ENCODE measurements around the gene PRKD1. TPM values are rescaled to one million over a fixed set of nuclear protein-coding genes. Genes with fewer than 3 reads are reported as not detected.

The PRKD1 gene
- polyA plus RNA-seq, 4 donors = 1.9 to 16.2 (median 2.4) TPM

- 56 to 87% (median 64%) methylated on average over 2 of the region's 2 CpGs for WGBS, 3 donors
- Histone ChIP-seq H3K9me3 (ENCODE audit: control insufficient read depth in 2 of 2, insufficient read depth in 1 of 2, low read depth in 1 of 2, low read length in 1 of 2) (no peaks in the 10 kb centered on the region), H3K4me3 (ENCODE audit: low read depth in 1 of 3, low read length in 3 of 3) (no peak overlapping the region), H3K4me1 (ENCODE audit: control insufficient read depth in 3 of 3, insufficient read depth in 2 of 3, low read depth in 1 of 3, low read length in 2 of 3) (peaks cover 0 to 3% (median 0%) of the 10 kb centered on the region in 3 donors), H3K27me3 (ENCODE audit: control insufficient read depth in 3 of 3, insufficient read depth in 3 of 3, low read length in 3 of 3) (no peaks in the 10 kb centered on the region), H3K27ac (ENCODE audit: low read depth in 1 of 3, low read length in 2 of 3) (no peak overlapping the region), H3K36me3 (ENCODE audit: control insufficient read depth in 3 of 3, insufficient read depth in 2 of 3, low read depth in 1 of 3, low read length in 3 of 3) (no peaks in the 10 kb centered on the region)
- FAIRE-seq (no peak), DNase-seq (no peak)
Measured at GRCh38 chr14:29821242-29821641, 106.4 kb downstream of the PRKD1 start.

GRCh38 chr14:29820785-29821184, 106.9 kb downstream of the PRKD1 start:
- Histone ChIP-seq H3K27ac (ENCODE audit: low read depth in 1 of 3, low read length in 2 of 3) (no peak overlapping the region), H3K4me3 (ENCODE audit: low read depth in 1 of 3, low read length in 3 of 3) (no peak overlapping the region), H3K36me3 (ENCODE audit: control insufficient read depth in 3 of 3, insufficient read depth in 2 of 3, low read depth in 1 of 3, low read length in 3 of 3) (no peaks in the 10 kb centered on the region), H3K4me1 (ENCODE audit: control insufficient read depth in 3 of 3, insufficient read depth in 2 of 3, low read depth in 1 of 3, low read length in 2 of 3) (peaks cover 0 to 3% (median 0%) of the 10 kb centered on the region in 3 donors), H3K9me3 (ENCODE audit: control insufficient read depth in 2 of 2, insufficient read depth in 1 of 2, low read depth in 1 of 2, low read length in 1 of 2) (no peaks in the 10 kb centered on the region), H3K27me3 (ENCODE audit: control insufficient read depth in 3 of 3, insufficient read depth in 3 of 3, low read length in 3 of 3) (no peaks in the 10 kb centered on the region)
- FAIRE-seq (no peak), DNase-seq (no peak)
- 65 to 84% (median 82%) methylated on average over 1 of the region's 1 CpG for WGBS, 3 donors

GRCh38 chr14:29817767-29818405, 109.8 kb downstream of the PRKD1 start:
- Histone ChIP-seq H3K27ac (ENCODE audit: low read depth in 1 of 3, low read length in 2 of 3) (no peak overlapping the region), H3K4me1 (ENCODE audit: control insufficient read depth in 3 of 3, insufficient read depth in 2 of 3, low read depth in 1 of 3, low read length in 2 of 3) (peaks cover 0 to 4% (median 2%) of the 10 kb centered on the region in 3 donors), H3K9me3 (ENCODE audit: control insufficient read depth in 2 of 2, insufficient read depth in 1 of 2, low read depth in 1 of 2, low read length in 1 of 2) (no peaks in the 10 kb centered on the region), H3K36me3 (ENCODE audit: control insufficient read depth in 3 of 3, insufficient read depth in 2 of 3, low read depth in 1 of 3, low read length in 3 of 3) (no peaks in the 10 kb centered on the region), H3K4me3 (ENCODE audit: low read depth in 1 of 3, low read length in 3 of 3) (no peak overlapping the region), H3K27me3 (ENCODE audit: control insufficient read depth in 3 of 3, insufficient read depth in 3 of 3, low read length in 3 of 3) (no peaks in the 10 kb centered on the region)
- no peak for FAIRE-seq
- DNase-seq = no peak

- no peak for DNase-seq
- H3K36me3 ChIP-seq (ENCODE audit: control insufficient read depth in 3 of 3, insufficient read depth in 2 of 3, low read depth in 1 of 3, low read length in 3 of 3) = peaks cover 0 to 5% (median 0%) of the 10 kb centered on the region in 3 donors
- WGBS, 3 donors = 75 to 87% (median 80%) methylated on average over 4 of the region's 4 CpGs
- H3K4me3 ChIP-seq (ENCODE audit: low read depth in 1 of 3, low read length in 3 of 3) = no peak overlapping the region
- H3K4me1 ChIP-seq (ENCODE audit: control insufficient read depth in 3 of 3, insufficient read depth in 2 of 3, low read depth in 1 of 3, low read length in 2 of 3) = peaks cover 0 to 4% (median 2%) of the 10 kb centered on the region in 3 donors
- no peak overlapping the region for H3K27ac ChIP-seq (ENCODE audit: low read depth in 1 of 3, low read length in 2 of 3)
- H3K27me3 ChIP-seq (ENCODE audit: control insufficient read depth in 3 of 3, insufficient read depth in 3 of 3, low read length in 3 of 3) = no peaks in the 10 kb centered on the region
- peaks cover 0 to 5% of the 10 kb centered on the region in 2 donors for H3K9me3 ChIP-seq (ENCODE audit: control insufficient read depth in 2 of 2, insufficient read depth in 1 of 2, low read depth in 1 of 2, low read length in 1 of 2)
- FAIRE-seq = no peak
Measured at GRCh38 chr14:29815016-29815674, 112.5 kb downstream of the PRKD1 start.

- Histone ChIP-seq H3K9me3 (ENCODE audit: control insufficient read depth in 2 of 2, insufficient read depth in 1 of 2, low read depth in 1 of 2, low read length in 1 of 2) (peaks cover 0 to 5% of the 10 kb centered on the region in 2 donors), H3K4me3 (ENCODE audit: low read depth in 1 of 3, low read length in 3 of 3) (no peak overlapping the region), H3K4me1 (ENCODE audit: control insufficient read depth in 3 of 3, insufficient read depth in 2 of 3, low read depth in 1 of 3, low read length in 2 of 3) (peaks cover 0 to 4% (median 2%) of the 10 kb centered on the region in 3 donors), H3K36me3 (ENCODE audit: control insufficient read depth in 3 of 3, insufficient read depth in 2 of 3, low read depth in 1 of 3, low read length in 3 of 3) (peaks cover 0 to 5% (median 0%) of the 10 kb centered on the region in 3 donors), H3K27me3 (ENCODE audit: control insufficient read depth in 3 of 3, insufficient read depth in 3 of 3, low read length in 3 of 3) (no peaks in the 10 kb centered on the region), H3K27ac (ENCODE audit: low read depth in 1 of 3, low read length in 2 of 3) (no peak overlapping the region)
- WGBS, 3 donors = 37 to 63% (median 39%) methylated on average over 6 of the region's 6 CpGs
- no peak for FAIRE-seq
- peak in 1 of 2 donors; percentile 8 for DNase-seq
Measured at GRCh38 chr14:29814156-29815015, 113.3 kb downstream of the PRKD1 start.

- H3K4me3 ChIP-seq (ENCODE audit: low read depth in 1 of 3, low read length in 3 of 3) = no peak overlapping the region
- peaks cover 0 to 5% (median 4%) of the 10 kb centered on the region in 3 donors for H3K4me1 ChIP-seq (ENCODE audit: control insufficient read depth in 3 of 3, insufficient read depth in 2 of 3, low read depth in 1 of 3, low read length in 2 of 3)
- H3K9me3 ChIP-seq (ENCODE audit: control insufficient read depth in 2 of 2, insufficient read depth in 1 of 2, low read depth in 1 of 2, low read length in 1 of 2) = peaks cover 0 to 5% of the 10 kb centered on the region in 2 donors
- FAIRE-seq (no peak), DNase-seq (peak in 1 of 2 donors; percentile 9)
- no peaks in the 10 kb centered on the region for H3K27me3 ChIP-seq (ENCODE audit: control insufficient read depth in 3 of 3, insufficient read depth in 3 of 3, low read length in 3 of 3)
- H3K36me3 ChIP-seq (ENCODE audit: control insufficient read depth in 3 of 3, insufficient read depth in 2 of 3, low read depth in 1 of 3, low read length in 3 of 3) = peaks cover 0 to 5% (median 0%) of the 10 kb centered on the region in 3 donors
- H3K27ac ChIP-seq (ENCODE audit: low read depth in 1 of 3, low read length in 2 of 3) = no peak overlapping the region
Measured at GRCh38 chr14:29810682-29811081, 117.0 kb downstream of the PRKD1 start.

- H3K4me1 ChIP-seq (ENCODE audit: control insufficient read depth in 3 of 3, insufficient read depth in 2 of 3, low read depth in 1 of 3, low read length in 2 of 3) = peaks cover 0 to 7% (median 4%) of the 10 kb centered on the region in 3 donors
Measured at GRCh38 chr14:29810064-29810463, 117.6 kb downstream of the PRKD1 start.

GRCh38 chr14:29806124-29806517, 121.5 kb downstream of the PRKD1 start:
- no peak for DNase-seq
- peaks cover 0 to 5% (median 2%) of the 10 kb centered on the region in 3 donors for H3K4me1 ChIP-seq (ENCODE audit: control insufficient read depth in 3 of 3, insufficient read depth in 2 of 3, low read depth in 1 of 3, low read length in 2 of 3)
- H3K27ac ChIP-seq (ENCODE audit: low read depth in 1 of 3, low read length in 2 of 3) = peak overlapping the region in 2 of 3 donors; percentile 8 to 41
- no peak for FAIRE-seq
- H3K9me3 ChIP-seq (ENCODE audit: control insufficient read depth in 2 of 2, insufficient read depth in 1 of 2, low read depth in 1 of 2, low read length in 1 of 2) = no peaks in the 10 kb centered on the region
- no peaks in the 10 kb centered on the region for H3K27me3 ChIP-seq (ENCODE audit: control insufficient read depth in 3 of 3, insufficient read depth in 3 of 3, low read length in 3 of 3)
- WGBS, 3 donors = 67 to 82% (median 81%) methylated on average over 1 of the region's 1 CpG
- peaks cover 0 to under 1% (median 0%) of the 10 kb centered on the region in 3 donors for H3K36me3 ChIP-seq (ENCODE audit: control insufficient read depth in 3 of 3, insufficient read depth in 2 of 3, low read depth in 1 of 3, low read length in 3 of 3)
- no peak overlapping the region for H3K4me3 ChIP-seq (ENCODE audit: low read depth in 1 of 3, low read length in 3 of 3)

More at GRCh38 chr14:29810064-29810463, 117.6 kb downstream of the PRKD1 start:
- WGBS, 3 donors = 29 to 65% (median 44%) methylated on average over 3 of the region's 3 CpGs
- Histone ChIP-seq H3K9me3 (ENCODE audit: control insufficient read depth in 2 of 2, insufficient read depth in 1 of 2, low read depth in 1 of 2, low read length in 1 of 2) (peaks cover 0 to 5% of the 10 kb centered on the region in 2 donors), H3K27me3 (ENCODE audit: control insufficient read depth in 3 of 3, insufficient read depth in 3 of 3, low read length in 3 of 3) (no peaks in the 10 kb centered on the region), H3K27ac (ENCODE audit: low read depth in 1 of 3, low read length in 2 of 3) (no peak overlapping the region), H3K36me3 (ENCODE audit: control insufficient read depth in 3 of 3, insufficient read depth in 2 of 3, low read depth in 1 of 3, low read length in 3 of 3) (peaks cover 0 to 5% (median 0%) of the 10 kb centered on the region in 3 donors), H3K4me3 (ENCODE audit: low read depth in 1 of 3, low read length in 3 of 3) (no peak overlapping the region)
- FAIRE-seq (no peak), DNase-seq (no peak)

Measured in small intestine (tissue), 7 donors.